ENCODE results near the gene ERVMER34-1.

The ERVMER34-1 gene
- total RNA-seq: 0 reads per million in 4 experiments

DNA sequence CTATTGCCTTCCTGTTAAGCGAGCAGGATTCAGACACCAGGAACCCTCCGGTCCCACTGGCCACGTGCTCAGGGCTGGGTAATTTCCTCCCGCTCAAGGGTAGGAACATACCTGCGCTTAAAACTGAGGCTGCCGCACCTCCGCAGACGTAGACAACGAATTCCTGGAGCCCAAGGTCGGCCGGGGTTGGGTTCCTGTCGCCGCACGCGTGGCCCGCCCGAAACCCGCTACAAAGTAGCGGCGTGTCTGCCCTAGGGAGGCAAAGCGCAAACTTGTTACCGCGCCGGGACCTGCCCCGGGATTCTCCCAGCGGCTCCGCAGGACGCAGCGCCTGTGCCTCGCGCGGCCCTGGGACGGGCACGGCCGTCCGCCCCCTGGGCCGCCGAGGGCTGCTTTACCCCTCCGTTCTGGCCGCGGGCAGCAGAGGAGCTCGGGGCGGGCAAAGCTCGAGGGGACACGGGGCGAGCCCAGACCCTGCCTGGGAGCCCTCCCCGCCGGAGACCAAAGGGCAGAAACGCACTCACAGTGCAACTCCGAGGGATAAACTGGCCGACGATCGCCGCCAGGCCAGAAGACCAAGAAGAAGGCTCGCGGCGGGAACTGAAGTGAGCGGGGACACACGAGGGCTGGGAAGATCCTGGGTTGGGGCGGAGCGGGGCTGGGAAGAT is at the start of gene ERVMER34-1:
Gene ERVMER34-1 (minus strand): TSS at position 607 of the 668 bp plus-strand sequence. CDS start 5,905 bp downstream, outside the sequence.
- DNase-seq: no peak

DNA sequence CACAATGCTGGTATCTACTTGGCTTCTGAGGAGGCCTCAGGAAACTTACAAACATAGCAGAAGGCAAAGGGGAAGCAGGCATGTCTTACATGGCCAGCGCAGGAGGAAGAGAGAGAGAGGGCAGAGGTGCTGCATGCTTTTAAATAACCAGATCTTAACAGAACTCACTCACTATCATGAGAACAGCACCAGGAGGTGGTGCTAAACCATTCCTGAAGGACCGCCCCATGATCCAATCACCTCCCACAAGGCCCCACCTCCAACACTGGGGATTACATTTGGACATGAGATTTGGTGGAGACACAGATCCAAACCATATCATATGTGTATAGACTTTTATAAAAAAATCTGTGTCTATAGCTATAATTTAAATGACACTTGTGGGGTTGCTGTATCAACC is 48.6 kb upstream of the ERVMER34-1 start:
- DNase-seq: no peak

GRCh38 chr4:52795533-52795932 is 44.3 kb upstream of the ERVMER34-1 start:
- no peak for DNase-seq

- no peak for DNase-seq
Measured at GRCh38 chr4:52791936-52792335, 40.7 kb upstream of the ERVMER34-1 start.

DNA sequence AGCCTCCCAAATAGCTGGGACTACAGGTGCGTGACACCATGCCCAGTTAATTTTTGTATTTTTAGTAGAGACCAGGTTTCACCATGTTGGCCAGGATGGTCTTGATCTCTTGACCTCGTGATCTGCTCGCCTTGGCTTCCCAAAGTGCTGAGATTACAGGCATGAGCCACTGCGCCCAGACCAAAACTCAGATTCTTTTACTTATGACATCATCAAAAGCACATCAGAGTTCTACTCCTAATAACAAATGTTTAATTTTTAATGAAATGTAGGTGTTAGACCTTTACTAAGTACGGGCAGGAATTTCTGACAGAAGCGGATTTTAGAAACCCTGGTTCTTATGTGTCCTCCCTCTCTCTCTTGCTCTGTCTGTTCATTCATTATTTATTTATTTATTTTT is 38.5 kb upstream of the ERVMER34-1 start:
- DNase-seq: no peak

GRCh38 chr4:52788806-52789205 is 37.6 kb upstream of the ERVMER34-1 start:
- no peak for DNase-seq

- DNase-seq: no peak
Measured at GRCh38 chr4:52783069-52783468, 31.8 kb upstream of the ERVMER34-1 start.

DNA sequence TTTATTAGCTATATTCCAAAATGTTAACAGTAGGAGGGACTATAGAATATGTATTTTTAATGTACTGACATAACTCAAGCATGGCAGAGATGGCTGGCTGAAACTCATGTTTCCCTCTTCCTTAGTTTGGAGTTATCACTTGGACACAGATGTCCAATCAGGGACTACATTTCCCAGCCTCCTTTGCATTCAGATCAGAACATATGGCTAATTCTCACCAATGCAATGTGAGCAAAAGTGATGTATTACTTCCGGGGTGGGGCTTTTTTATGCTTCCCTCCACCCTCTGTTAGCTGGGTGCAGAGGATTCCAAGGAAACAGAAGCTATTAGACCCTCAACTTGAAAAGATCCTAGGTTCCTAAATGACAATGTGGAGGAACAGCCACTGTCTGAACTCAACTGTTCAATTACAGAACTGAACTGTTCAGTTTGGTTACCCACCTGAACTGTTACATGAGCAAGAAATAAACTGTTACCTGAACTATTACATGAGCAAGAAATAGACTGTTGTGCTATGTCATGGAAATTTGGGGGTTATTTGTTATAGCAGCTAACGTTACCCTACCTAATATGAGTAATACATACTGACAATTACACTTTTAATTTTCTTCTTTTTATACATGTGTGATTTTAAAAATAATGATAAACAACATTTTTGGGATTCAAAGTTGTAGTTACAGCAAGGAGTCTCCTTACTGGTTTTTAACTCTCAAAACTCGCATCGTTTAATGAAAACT is 29.6 kb upstream of the ERVMER34-1 start:
- no peak for DNase-seq

- DNase-seq: no peak
Measured at GRCh38 chr4:52780206-52780605, 29.0 kb upstream of the ERVMER34-1 start.

DNA sequence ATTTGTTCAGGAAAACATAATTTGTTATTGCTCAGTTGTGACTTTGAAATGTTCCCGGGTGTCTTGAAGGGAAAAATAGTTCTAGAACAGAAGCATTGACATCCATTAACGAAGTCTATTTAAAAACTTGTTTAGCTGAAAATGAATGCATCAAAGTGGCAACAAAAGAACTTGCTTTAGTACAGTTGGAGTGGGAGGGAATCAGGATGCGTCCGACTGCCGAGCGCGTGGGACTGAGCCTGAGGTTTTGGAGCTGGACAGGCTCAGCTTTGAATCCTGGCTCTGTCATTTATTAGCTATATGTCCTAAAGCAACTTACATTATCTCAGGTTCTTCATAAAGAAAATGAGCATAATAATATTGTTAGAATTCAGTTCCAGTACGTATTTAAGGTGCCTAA is 9.0 kb upstream of the ERVMER34-1 start:
- no peak for DNase-seq

GRCh38 chr4:52755426-52755825 is 4.2 kb upstream of the ERVMER34-1 start:
- DNase-seq: no peak

DNA sequence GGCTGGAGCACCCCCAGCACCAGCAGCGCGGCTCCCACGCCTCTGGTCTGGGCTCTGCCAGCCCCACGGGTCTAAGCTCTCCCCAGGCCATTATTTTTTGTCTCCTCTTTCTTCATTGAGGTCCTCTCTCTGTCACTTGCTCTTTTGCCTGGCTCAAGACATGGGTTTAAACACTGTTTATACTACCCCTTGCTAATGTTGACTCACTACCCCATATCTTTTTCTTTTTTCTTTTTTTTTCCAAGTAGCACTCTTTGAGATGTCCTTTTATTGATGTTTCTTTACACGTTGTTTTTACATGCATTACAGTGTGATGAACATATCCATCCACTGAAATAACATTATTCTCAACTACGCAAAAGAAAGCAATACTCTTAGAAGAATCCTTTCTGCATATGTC is 1.7 kb upstream of the ERVMER34-1 start:
- no peak for DNase-seq

DNA sequence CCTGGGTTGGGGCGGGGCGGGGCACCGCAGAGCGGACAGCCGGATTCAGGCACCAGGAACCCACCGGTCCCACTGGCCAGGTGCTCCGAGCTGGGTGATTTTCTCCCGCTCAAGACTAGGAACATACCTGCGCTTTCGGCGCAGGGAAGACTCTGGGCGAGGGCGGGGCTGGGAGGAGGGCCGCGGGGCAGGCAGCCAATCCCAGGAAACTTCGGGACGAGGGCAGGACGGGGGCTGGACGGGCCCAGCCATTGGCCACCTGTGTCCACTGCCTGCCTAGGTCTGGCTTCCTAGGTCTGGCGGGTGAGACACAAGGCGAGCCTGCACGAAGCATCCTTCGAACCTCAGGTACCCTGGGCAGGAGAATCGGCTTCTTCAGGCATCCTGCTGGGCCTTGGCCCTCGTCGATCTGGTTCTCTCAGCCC is 274 bp upstream of the ERVMER34-1 start:
- no peak for DNase-seq

GRCh38 chr4:52750213-52750612 is 1.0 kb downstream of the ERVMER34-1 start:
- no peak for DNase-seq

DNA sequence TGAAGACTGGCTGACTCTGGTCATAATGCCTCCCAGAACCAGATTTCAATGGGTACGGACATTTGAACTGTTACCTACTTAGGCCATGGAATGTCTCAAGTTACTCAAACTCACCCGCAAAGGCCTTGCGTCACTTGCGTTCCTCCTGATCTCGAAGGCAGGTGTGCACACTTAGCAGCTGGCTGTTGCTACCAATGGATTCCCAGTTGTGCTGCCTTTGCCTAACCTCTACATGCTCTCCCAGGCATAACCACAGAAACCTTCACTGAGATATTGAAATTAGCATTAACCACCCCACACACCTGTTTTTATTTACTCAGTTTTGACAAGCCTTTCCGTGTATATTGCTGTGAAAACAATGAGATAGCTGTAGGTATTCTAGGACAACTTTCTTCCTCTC is 2.8 kb downstream of the ERVMER34-1 start:
- no peak for DNase-seq

DNA sequence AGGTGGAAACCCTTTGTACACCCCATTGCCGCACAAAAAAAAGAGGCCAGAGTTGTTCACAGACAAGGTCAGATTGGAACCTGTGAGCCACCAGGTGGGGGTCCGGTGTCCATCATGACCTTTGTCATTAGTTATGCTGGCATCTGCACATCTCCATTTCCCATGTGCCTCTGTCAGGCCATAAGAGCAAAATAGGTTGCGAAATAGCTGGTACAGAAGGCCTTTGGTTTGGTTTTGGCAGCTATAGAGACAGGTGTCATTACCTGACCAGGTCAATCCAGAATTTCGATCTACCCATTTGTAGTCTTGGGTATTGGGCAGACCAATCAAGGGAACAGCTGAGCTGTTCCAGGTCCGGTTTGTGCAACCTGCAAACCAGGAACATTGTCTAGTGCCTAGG is 6.6 kb downstream of the ERVMER34-1 start:
- no peak for DNase-seq

- no peak for DNase-seq
Measured at GRCh38 chr4:52743444-52744019, 7.7 kb downstream of the ERVMER34-1 start.

- DNase-seq: no peak
Measured at GRCh38 chr4:52729586-52729985, 21.6 kb downstream of the ERVMER34-1 start.

GRCh38 chr4:52728691-52729240 is 22.5 kb downstream of the ERVMER34-1 start:
- no peak for DNase-seq

GRCh38 chr4:52726826-52727580 is 24.2 kb downstream of the ERVMER34-1 start:
- no peak for DNase-seq

DNA sequence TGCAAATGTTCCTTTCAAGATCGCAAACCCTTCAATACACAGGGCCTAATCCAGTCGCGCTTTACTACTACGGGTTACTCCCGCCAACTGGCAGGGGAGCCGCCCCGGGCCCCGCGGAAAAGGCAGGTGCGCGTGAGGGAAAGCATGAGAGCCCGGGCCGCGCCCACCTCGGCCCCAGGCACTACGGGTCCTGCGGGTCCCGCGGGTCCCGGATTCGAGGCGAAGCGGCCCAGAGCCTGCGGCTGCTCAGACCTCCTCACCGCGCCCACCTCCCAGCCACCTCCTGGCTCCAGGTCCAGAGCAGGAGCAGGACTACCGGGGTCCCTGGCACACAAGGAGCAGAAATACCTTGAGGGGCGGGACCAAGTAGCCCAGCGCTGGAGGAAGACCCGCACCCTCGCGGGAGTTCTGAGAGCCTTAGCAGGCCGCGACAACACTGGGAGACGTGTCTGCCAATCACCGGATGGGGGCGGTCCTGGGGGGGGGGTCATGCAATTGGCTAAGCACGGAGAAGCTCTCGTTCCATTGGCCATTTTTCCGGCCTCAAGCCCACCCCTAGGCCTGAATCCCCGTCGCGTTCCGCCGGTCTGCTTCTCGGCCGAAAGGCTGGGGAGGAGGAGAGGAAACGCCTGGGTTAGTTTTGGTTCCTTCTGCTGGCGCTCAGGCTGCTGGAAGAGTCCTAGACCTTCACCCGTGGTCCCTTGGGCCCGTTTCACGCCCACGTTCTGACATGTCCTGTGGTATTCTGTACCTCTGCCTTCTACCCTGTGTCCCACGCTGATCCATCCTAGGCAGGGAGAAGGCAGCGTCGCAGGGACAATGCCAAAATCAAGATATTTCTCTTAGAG is 29.0 kb downstream of the ERVMER34-1 start:
- DNase-seq: peak; percentile 87

DNA sequence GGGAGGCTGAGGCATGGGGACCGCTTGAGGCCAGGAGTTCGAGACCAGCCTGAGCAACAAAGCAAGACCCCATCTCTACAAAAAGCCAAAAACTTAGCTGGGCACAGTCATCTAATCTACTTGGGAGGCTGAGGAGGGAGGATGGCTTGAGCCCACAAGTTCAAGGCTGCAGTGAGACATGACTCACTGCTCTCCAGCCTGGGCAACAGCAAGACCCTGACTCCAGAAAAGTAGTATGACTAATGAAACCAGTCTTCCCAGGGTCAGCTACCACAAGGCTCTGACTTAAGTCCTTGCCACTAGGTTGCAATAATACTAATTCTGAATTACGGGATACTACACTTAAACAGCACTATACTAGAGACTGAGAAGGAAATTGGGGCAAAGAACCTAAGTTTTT is 33.1 kb downstream of the ERVMER34-1 start:
- no peak for DNase-seq

Measured in effector CD8-positive, alpha-beta T cell (primary cell).